ENCODE measurements around the gene SOCS3.

DNA sequence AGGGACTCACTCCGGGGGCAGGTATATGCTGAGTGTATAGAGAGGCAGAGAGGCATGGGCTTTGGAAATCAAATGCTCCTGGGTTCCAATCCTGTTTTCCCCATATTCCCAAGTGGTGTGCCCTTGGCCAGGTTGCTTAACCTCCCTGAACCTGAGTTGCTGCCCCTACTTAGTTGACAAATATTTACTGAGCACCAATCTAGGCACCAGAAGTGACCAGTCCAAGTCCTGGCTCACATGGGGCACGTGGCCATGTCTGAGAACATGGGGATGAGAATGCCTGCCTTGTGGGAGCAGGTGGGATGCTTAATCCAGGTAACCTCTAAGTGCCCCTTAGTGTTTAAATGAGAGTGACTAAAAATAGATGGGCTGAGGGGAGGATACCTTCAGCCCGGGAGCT, 4.2 kb downstream of the SOCS3 start:
- TF ChIP-seq, protein P1, sequence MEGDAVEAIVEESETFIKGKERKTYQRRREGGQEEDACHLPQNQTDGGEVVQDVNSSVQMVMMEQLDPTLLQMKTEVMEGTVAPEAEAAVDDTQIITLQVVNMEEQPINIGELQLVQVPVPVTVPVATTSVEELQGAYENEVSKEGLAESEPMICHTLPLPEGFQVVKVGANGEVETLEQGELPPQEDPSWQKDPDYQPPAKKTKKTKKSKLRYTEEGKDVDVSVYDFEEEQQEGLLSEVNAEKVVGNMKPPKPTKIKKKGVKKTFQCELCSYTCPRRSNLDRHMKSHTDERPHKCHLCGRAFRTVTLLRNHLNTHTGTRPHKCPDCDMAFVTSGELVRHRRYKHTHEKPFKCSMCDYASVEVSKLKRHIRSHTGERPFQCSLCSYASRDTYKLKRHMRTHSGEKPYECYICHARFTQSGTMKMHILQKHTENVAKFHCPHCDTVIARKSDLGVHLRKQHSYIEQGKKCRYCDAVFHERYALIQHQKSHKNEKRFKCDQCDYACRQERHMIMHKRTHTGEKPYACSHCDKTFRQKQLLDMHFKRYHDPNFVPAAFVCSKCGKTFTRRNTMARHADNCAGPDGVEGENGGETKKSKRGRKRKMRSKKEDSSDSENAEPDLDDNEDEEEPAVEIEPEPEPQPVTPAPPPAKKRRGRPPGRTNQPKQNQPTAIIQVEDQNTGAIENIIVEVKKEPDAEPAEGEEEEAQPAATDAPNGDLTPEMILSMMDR (IDR thresholded peaks at IDR 0.05; ENCODE audit: low read length), result no peak
- no peak for TF ChIP-seq EZH2phosphoT487 (IDR thresholded peaks at IDR 0.05; ENCODE audit: low read length)
- no peak for TF ChIP-seq EZH2 (optimal IDR thresholded peaks at IDR 0.05; ENCODE audit: low read depth, low read length)
